Smooth muscle cell (in vitro differentiated cells): ENCODE data around the gene NTM. TPM values are rescaled to one million over a fixed set of nuclear protein-coding genes. Genes with fewer than 3 reads are reported as not detected.

Source experiments
- DNase-seq: peaks from one replicate; lab custom pipeline; 2025; ENCODE audit not compliant: unreplicated experiment; lab: John Stamatoyannopoulos, UW
- H2AFZ ChIP-seq: fragments of 200-600 bp; sonication (generic); 2 replicates; pipeline ENCODE4 v1.6.0; 2016; ENCODE audit warnings: antibody characterized with exemption, low read depth, mild to moderate bottlenecking
- H3F3A ChIP-seq: fragments of 200-600 bp; sonication (generic); 2 replicates; pipeline ENCODE4 v1.6.0; 2017; ENCODE audit warnings: antibody characterized with exemption, low read depth
- H3K27ac ChIP-seq: fragments of 200-600 bp; sonication (generic); 2 replicates; pipeline ENCODE4 v1.5.1; 2016; ENCODE audit warnings: low read depth, mild to moderate bottlenecking
- H3K27me3 ChIP-seq: fragments of 200-600 bp; sonication (generic); 2 replicates; pipeline ENCODE4 v1.6.1; 2016; ENCODE audit warnings: low read depth, mild to moderate bottlenecking
- H3K36me3 ChIP-seq: fragments of 200-600 bp; sonication (generic); 2 replicates; pipeline ENCODE4 v1.5.1; 2016; ENCODE audit warnings: low read depth
- H3K4me1 ChIP-seq: fragments of 200-600 bp; sonication (generic); 2 replicates; pipeline ENCODE4 v1.5.1; 2016; ENCODE audit warnings: low read depth
- H3K4me2 ChIP-seq: fragments of 200-600 bp; sonication (generic); 2 replicates; pipeline ENCODE4 v1.6.0; 2016; ENCODE audit warnings: mild to moderate bottlenecking
- H3K4me3 ChIP-seq: fragments of 200-600 bp; sonication (generic); 2 replicates; pipeline ENCODE4 v1.5.1; 2016; ENCODE audit warnings: mild to moderate bottlenecking
- H3K79me2 ChIP-seq: fragments of 200-600 bp; sonication (generic); 2 replicates; pipeline ENCODE4 v1.6.0; 2016; ENCODE audit warnings: low read depth, mild to moderate bottlenecking
- H3K9ac ChIP-seq: fragments of 200-600 bp; sonication (generic); 2 replicates; pipeline ENCODE4 v1.6.0; 2016; ENCODE audit warnings: low read depth
- H3K9me3 ChIP-seq: fragments of 200-600 bp; sonication (generic); replicated peaks from 2 replicates; pipeline ENCODE4 v1.5.1; 2016; ENCODE audit warnings: low read depth
- H4K20me1 ChIP-seq: fragments of 200-600 bp; sonication (generic); 2 replicates; pipeline ENCODE4 v1.6.0; 2016; ENCODE audit warnings: low read depth
- WGBS: methylation state at CpG from one replicate; pipeline ENCODE4 v1.1.7; 2016; ENCODE audit warnings: low lambda C conversion rate; 5-methylcytosine and 5-hydroxymethylcytosine counted together
- polyA plus RNA-seq: library from polyadenylated mRNA; unstranded; fragments of >200 nt; fragmentation: Nextera tagmentation; extraction: Ambion mirVana; gene quantifications from 2 replicates; pipeline ENCODE4 v1.2.1, GENCODE V29; 2016
- total RNA-seq: library from RNA; depleted of rRNA; stranded (reverse); fragments of >200 nt; gene quantifications from 2 replicates; pipeline ENCODE4 v1.2.3, GENCODE V29; 2014
- TF ChIP-seq, protein P1 (sequence below): fragments of 200-600 bp; sonication (generic); IDR thresholded peaks from 2 replicates; pipeline ENCODE4 v1.5.1; 2017; ENCODE audit warnings: borderline replicate concordance, mild to moderate bottlenecking, antibody characterized with exemption; ENCODE audit not compliant: insufficient read depth, poor library complexity, severe bottlenecking

The NTM gene
- total and polyA plus RNA-seq, 2 experiments from 2014 or later, result 68.9 to 123 TPM

DNA sequence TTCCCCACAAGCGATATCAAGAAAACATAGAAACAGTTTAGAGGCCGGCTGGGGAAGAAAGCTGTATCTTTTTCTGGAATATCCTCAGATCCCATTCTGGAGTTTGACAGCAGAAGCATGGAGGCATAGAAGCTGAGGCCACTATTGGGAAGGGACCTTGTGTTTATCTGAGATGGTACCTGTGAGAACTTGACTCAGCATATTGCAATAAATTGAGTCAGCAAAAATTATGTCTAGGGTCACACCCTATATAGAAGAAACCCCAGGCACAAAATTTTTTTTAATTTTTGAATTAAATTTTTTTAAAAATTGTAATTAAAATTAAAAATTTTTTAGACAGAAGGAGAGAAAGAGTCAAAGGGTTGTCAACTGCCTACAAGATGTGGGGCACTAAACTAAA is 178.7 kb downstream of the NTM start:
- no peak overlapping the region for H3K9ac ChIP-seq
- no peaks in the 10 kb centered on the region for H3K9me3 ChIP-seq
- no peaks in the 10 kb centered on the region for H3F3A ChIP-seq
- no peak overlapping the region for H3K4me2 ChIP-seq
- TF ChIP-seq, protein P1, sequence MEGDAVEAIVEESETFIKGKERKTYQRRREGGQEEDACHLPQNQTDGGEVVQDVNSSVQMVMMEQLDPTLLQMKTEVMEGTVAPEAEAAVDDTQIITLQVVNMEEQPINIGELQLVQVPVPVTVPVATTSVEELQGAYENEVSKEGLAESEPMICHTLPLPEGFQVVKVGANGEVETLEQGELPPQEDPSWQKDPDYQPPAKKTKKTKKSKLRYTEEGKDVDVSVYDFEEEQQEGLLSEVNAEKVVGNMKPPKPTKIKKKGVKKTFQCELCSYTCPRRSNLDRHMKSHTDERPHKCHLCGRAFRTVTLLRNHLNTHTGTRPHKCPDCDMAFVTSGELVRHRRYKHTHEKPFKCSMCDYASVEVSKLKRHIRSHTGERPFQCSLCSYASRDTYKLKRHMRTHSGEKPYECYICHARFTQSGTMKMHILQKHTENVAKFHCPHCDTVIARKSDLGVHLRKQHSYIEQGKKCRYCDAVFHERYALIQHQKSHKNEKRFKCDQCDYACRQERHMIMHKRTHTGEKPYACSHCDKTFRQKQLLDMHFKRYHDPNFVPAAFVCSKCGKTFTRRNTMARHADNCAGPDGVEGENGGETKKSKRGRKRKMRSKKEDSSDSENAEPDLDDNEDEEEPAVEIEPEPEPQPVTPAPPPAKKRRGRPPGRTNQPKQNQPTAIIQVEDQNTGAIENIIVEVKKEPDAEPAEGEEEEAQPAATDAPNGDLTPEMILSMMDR, result no peak
- WGBS, result 90% methylated on average over 2 of the region's 2 CpGs
- H3K79me2 ChIP-seq, result no peaks in the 10 kb centered on the region
- H3K36me3 ChIP-seq, result no peaks in the 10 kb centered on the region
- H3K4me3 ChIP-seq, result no peak overlapping the region
- H3K27me3 ChIP-seq, result peaks cover 78% of the 10 kb centered on the region
- H3K4me1 ChIP-seq, result peaks cover 6% of the 10 kb centered on the region
- H3K27ac ChIP-seq, result no peak overlapping the region
- H4K20me1 ChIP-seq, result no peaks in the 10 kb centered on the region
- no peak overlapping the region for H2AFZ ChIP-seq
- no peak for DNase-seq

DNA sequence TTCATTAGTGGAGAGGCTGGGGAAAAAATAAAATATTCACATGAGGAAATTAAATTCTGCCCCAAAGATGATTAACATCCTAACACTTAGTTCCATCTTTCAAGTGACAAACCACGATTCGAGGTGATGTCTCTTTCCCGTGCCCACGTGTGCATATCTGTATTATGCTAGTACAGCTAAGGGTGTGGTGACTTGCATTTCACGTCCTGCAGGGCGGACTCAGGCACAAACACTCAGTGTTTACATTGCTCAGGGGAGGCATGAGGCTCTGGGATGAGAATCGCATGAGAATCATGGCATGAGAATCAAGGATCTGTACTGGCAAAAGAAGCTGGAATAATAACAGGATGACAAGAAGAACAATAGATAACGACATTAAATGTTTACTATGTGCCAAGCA is 179.4 kb downstream of the NTM start:
- Histone ChIP-seq H3K4me2 (no peak overlapping the region), H3K27me3 (peaks cover 79% of the 10 kb centered on the region), H3K4me1 (peaks cover 6% of the 10 kb centered on the region), H3F3A (no peaks in the 10 kb centered on the region), H2AFZ (no peak overlapping the region), H3K79me2 (no peaks in the 10 kb centered on the region), H3K9me3 (no peaks in the 10 kb centered on the region), H3K27ac (no peak overlapping the region), H4K20me1 (no peaks in the 10 kb centered on the region), H3K9ac (no peak overlapping the region), H3K4me3 (no peak overlapping the region), H3K36me3 (no peaks in the 10 kb centered on the region)
- no peak for DNase-seq
- 84% methylated on average over 8 of the region's 8 CpGs for WGBS
- TF ChIP-seq, protein P1, result no peak

- no peak overlapping the region for H3K27ac ChIP-seq
- H3K27me3 ChIP-seq, result peaks cover 9% of the 10 kb centered on the region
- TF ChIP-seq, protein P1, result no peak
- DNase-seq, result no peak
- H3K9me3 ChIP-seq, result no peaks in the 10 kb centered on the region
- no peak overlapping the region for H2AFZ ChIP-seq
- WGBS, result 88% methylated on average over 4 of the region's 4 CpGs
- no peaks in the 10 kb centered on the region for H3K79me2 ChIP-seq
- no peaks in the 10 kb centered on the region for H3F3A ChIP-seq
- H3K4me1 ChIP-seq, result no peaks in the 10 kb centered on the region
- no peak overlapping the region for H3K4me2 ChIP-seq
- H3K4me3 ChIP-seq, result no peak overlapping the region
- no peaks in the 10 kb centered on the region for H3K36me3 ChIP-seq
- H3K9ac ChIP-seq, result no peak overlapping the region
- no peaks in the 10 kb centered on the region for H4K20me1 ChIP-seq
Observed at GRCh38 chr11:131560287-131560686, 189.9 kb downstream of the NTM start.

- H3K4me1 ChIP-seq, result no peaks in the 10 kb centered on the region
- TF ChIP-seq, protein P1, result no peak
- WGBS, result 64% methylated on average over 4 of the region's 4 CpGs
- H3K9ac ChIP-seq, result no peak overlapping the region
- no peaks in the 10 kb centered on the region for H3K79me2 ChIP-seq
- peaks cover 15% of the 10 kb centered on the region for H3K27me3 ChIP-seq
- H3K36me3 ChIP-seq, result no peaks in the 10 kb centered on the region
- H4K20me1 ChIP-seq, result no peaks in the 10 kb centered on the region
- H3K9me3 ChIP-seq, result no peaks in the 10 kb centered on the region
- no peak overlapping the region for H3K4me3 ChIP-seq
- H2AFZ ChIP-seq, result no peak overlapping the region
- no peak for DNase-seq
- H3K4me2 ChIP-seq, result no peak overlapping the region
- no peaks in the 10 kb centered on the region for H3F3A ChIP-seq
- H3K27ac ChIP-seq, result no peak overlapping the region
Observed at GRCh38 chr11:131561501-131561900, 191.1 kb downstream of the NTM start.
